ENCODE data around the gene SYT2. TPM values are rescaled to one million over a fixed set of nuclear protein-coding genes. Genes with fewer than 3 reads are reported as not detected.
A peak's percentile ranks its signal among the peaks of the same experiment; 100 is the strongest.
"Not testable (repeated sequence)": the region's sequence is repeated elsewhere in the genome, so short reads cannot be mapped to it uniquely, and the experiment has no call there.

Gene SYT2
- total RNA-seq, 6 donors from 2014 or later: 0.14 TPM; not detected in 5

- Histone ChIP-seq H3K27me3 (no peaks in the 10 kb centered on the region), H3K27ac (no peak overlapping the region), H3K4me1 (peaks cover 19 to 23% (median 21%) of the 10 kb centered on the region in 4 donors), H3K4me3 (no peak overlapping the region), H3K9me3 (no peaks in the 10 kb centered on the region), H3K36me3 (no peaks in the 10 kb centered on the region)
- DNase-seq (no peak), ATAC-seq (ENCODE audit: low FRiP score in 2 of 2) (no peak)
- 69 to 95% methylated on average over 2 of the region's 2 CpGs for WGBS, 2 donors
- TF ChIP-seq POLR2A (IDR thresholded peaks at IDR 0.05): no peak
- TF ChIP-seq CTCF (IDR thresholded peaks at IDR 0.05): no peak
- no peak for TF ChIP-seq POLR2AphosphoS5 (IDR thresholded peaks at IDR 0.05)
- TF ChIP-seq EP300 (IDR thresholded peaks at IDR 0.05): no peak
Observed at GRCh38 chr1:202619505-202619904, 90.7 kb downstream of the SYT2 start.

- H3K9me3 ChIP-seq; DNase-seq; H3K36me3 ChIP-seq; ATAC-seq (ENCODE audit: low FRiP score in 2 of 2); H3K27me3 ChIP-seq; H3K4me3 ChIP-seq; H3K27ac ChIP-seq: not testable (repeated sequence)
- 78 to 87% methylated on average over 11 of the region's 11 CpGs for WGBS, 2 donors
- H3K4me1 ChIP-seq: peaks cover 20 to 24% (median 22%) of the 10 kb centered on the region in 4 donors
Observed at GRCh38 chr1:202619012-202619411, 91.2 kb downstream of the SYT2 start.

- ATAC-seq (ENCODE audit: low FRiP score in 2 of 2): peak in 1 of 2 donors; percentile 3
- WGBS, 2 donors: 74 to 81% methylated on average over 13 of the region's 13 CpGs
Observed at GRCh38 chr1:202616355-202616915, 93.8 kb downstream of the SYT2 start.

GRCh38 chr1:202615501-202616354 is 94.5 kb downstream of the SYT2 start:
- WGBS, 2 donors: 31 to 34% methylated on average over 11 of the region's 11 CpGs
- Histone ChIP-seq H3K27ac (peak overlapping the region in 3 of 4 donors; percentile 9 to 22 (median 10)), H3K36me3 (no peaks in the 10 kb centered on the region), H3K9me3 (no peaks in the 10 kb centered on the region), H3K4me3 (no peak overlapping the region), H3K4me1 (peaks cover 20 to 24% (median 22%) of the 10 kb centered on the region in 4 donors), H3K27me3 (no peaks in the 10 kb centered on the region)
- peak in 1 of 2 donors; percentile 40 for DNase-seq
- TF ChIP-seq CTCF (IDR thresholded peaks at IDR 0.05) (no peak), EP300 (IDR thresholded peaks at IDR 0.05) (no peak), POLR2AphosphoS5 (IDR thresholded peaks at IDR 0.05) (no peak), POLR2A (IDR thresholded peaks at IDR 0.05) (no peak)
- ATAC-seq (ENCODE audit: low FRiP score in 2 of 2): peak; percentile 56 to 83

More at GRCh38 chr1:202616355-202616915, 93.8 kb downstream of the SYT2 start:
- no peaks in the 10 kb centered on the region for H3K9me3 ChIP-seq
- H3K36me3 ChIP-seq: no peaks in the 10 kb centered on the region
- TF ChIP-seq POLR2AphosphoS5 (IDR thresholded peaks at IDR 0.05) (no peak), EP300 (IDR thresholded peaks at IDR 0.05) (no peak), CTCF (IDR thresholded peaks at IDR 0.05) (no peak), POLR2A (IDR thresholded peaks at IDR 0.05) (no peak)
- peaks cover 20 to 24% (median 22%) of the 10 kb centered on the region in 4 donors for H3K4me1 ChIP-seq
- no peak overlapping the region for H3K4me3 ChIP-seq
- no peaks in the 10 kb centered on the region for H3K27me3 ChIP-seq
- peak overlapping the region in 1 of 4 donors; percentile 10 for H3K27ac ChIP-seq
- DNase-seq: no peak

GRCh38 chr1:202615208-202615500 is 95.1 kb downstream of the SYT2 start:
- not testable (repeated sequence) for H3K9me3 ChIP-seq; H3K36me3 ChIP-seq; H3K27me3 ChIP-seq; ATAC-seq (ENCODE audit: low FRiP score in 2 of 2); DNase-seq; H3K4me3 ChIP-seq
- Histone ChIP-seq H3K4me1 (peaks cover 20 to 24% (median 22%) of the 10 kb centered on the region in 4 donors), H3K27ac (peak overlapping the region in 2 of 4 donors; percentile 9 to 22)
- 60 to 100% methylated on average over 1 of the region's 1 CpG for WGBS, 2 donors
